ENCODE measurements around the gene MAP6. TPM values are rescaled to one million over a fixed set of nuclear protein-coding genes. Genes with fewer than 3 reads are reported as not detected.

MAP6 gene
- total RNA-seq, 1 donor from 2014 or later: 3.3 TPM

DNA sequence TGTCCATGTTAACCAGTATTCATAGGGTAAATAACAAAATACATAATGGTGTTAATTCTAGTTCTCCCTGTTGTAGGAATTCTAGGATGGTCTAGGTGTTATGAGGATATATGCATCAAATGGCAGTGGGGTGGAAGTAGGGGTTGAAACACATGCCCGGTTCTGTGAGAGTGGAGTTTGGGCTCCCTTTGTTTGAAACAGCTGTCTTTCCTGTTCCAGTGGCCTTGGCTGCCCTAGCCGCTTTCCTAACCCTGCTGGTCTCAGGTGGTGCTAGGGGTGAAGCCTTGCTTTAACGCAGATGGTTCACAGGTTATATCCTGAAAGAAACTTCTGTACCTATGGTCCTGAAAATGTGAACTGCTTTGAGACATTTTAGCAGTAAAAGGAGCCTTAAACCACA, 68.5 kb downstream of the MAP6 start:
- Histone ChIP-seq H3K36me3 (ENCODE audit: control insufficient read depth, insufficient read depth, low read length) (no peaks in the 10 kb centered on the region), H3K4me3 (ENCODE audit: low read depth, low read length) (no peak overlapping the region), H3K27me3 (ENCODE audit: control insufficient read depth, insufficient read depth, low read length) (no peaks in the 10 kb centered on the region)
- TF ChIP-seq, protein P1, sequence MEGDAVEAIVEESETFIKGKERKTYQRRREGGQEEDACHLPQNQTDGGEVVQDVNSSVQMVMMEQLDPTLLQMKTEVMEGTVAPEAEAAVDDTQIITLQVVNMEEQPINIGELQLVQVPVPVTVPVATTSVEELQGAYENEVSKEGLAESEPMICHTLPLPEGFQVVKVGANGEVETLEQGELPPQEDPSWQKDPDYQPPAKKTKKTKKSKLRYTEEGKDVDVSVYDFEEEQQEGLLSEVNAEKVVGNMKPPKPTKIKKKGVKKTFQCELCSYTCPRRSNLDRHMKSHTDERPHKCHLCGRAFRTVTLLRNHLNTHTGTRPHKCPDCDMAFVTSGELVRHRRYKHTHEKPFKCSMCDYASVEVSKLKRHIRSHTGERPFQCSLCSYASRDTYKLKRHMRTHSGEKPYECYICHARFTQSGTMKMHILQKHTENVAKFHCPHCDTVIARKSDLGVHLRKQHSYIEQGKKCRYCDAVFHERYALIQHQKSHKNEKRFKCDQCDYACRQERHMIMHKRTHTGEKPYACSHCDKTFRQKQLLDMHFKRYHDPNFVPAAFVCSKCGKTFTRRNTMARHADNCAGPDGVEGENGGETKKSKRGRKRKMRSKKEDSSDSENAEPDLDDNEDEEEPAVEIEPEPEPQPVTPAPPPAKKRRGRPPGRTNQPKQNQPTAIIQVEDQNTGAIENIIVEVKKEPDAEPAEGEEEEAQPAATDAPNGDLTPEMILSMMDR (IDR thresholded peaks at IDR 0.05; ENCODE audit: insufficient read depth, low read length, poor library complexity, severe bottlenecking): no peak
- DNase-seq (ENCODE audit: low read depth): no peak

DNA sequence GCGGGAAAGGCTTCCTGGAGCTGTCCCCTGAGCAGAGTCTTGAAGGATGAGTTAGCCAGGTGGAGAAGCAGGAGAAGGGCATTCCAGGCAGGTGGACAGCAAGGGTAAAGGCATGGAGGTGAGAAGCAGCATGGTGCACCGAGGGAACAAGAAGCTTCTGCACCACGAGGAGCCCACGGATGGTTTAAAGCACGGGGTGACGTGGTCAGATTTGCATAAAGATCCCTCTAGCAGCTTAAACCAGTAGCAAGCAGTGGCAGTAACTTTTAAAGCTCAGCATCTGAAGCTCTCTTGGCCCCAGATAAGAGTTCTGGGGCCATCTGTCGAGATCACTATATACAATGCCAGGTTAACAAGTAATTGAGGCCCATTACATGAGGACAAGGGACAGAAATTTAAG, 69.9 kb downstream of the MAP6 start:
- TF ChIP-seq, protein P1 (IDR thresholded peaks at IDR 0.05; ENCODE audit: insufficient read depth, low read length, poor library complexity, severe bottlenecking): no peak
- peaks cover 4% of the 10 kb centered on the region for H3K27me3 ChIP-seq (ENCODE audit: control insufficient read depth, insufficient read depth, low read length)
- H3K4me3 ChIP-seq (ENCODE audit: low read depth, low read length): no peak overlapping the region
- no peak for DNase-seq (ENCODE audit: low read depth)
- no peaks in the 10 kb centered on the region for H3K36me3 ChIP-seq (ENCODE audit: control insufficient read depth, insufficient read depth, low read length)

DNA sequence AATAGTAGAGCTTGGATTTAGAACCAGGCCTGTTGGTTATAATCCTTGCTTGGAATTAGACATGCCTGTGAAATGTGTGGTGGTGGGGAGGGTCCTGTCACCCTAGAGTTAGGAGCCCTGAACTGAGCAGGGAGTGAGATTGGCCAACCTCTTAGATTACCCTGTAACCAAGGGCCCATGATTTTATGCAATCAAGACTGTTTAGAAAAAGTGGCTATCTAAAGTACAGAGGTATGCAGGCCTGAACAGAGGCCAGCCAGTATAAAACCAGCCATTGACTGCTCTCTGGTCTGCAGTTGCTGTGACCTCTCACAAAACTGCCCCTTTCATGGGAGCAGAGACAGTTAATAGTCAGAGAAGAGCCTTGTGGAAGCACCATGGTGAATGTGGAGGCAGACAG, 70.6 kb downstream of the MAP6 start:
- TF ChIP-seq, protein P1 (IDR thresholded peaks at IDR 0.05; ENCODE audit: insufficient read depth, low read length, poor library complexity, severe bottlenecking): no peak
- Histone ChIP-seq H3K36me3 (ENCODE audit: control insufficient read depth, insufficient read depth, low read length) (no peaks in the 10 kb centered on the region), H3K27me3 (ENCODE audit: control insufficient read depth, insufficient read depth, low read length) (peaks cover 4% of the 10 kb centered on the region), H3K4me3 (ENCODE audit: low read depth, low read length) (no peak overlapping the region)
- DNase-seq (ENCODE audit: low read depth): no peak

DNA sequence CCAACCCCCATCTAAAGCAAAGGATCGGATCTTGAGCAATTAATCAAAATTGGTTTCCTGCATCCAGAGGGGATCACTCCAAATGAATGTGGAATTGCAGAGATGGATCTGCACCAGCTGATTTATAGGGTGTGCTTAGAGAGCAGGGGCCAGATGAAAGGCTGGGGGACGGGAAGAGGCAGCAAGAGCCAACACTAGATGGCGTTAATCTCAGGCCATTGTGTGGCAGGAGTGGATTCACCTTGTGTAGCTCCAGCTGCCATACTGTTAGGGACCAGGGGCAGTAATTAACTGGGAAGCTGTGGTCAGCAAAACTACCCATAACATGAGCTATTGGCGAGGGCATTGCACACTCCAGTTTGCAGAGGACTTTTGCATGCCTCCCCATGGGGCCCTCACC, 71.2 kb downstream of the MAP6 start:
- Histone ChIP-seq H3K27me3 (ENCODE audit: control insufficient read depth, insufficient read depth, low read length) (peaks cover 4% of the 10 kb centered on the region), H3K4me3 (ENCODE audit: low read depth, low read length) (no peak overlapping the region), H3K36me3 (ENCODE audit: control insufficient read depth, insufficient read depth, low read length) (no peaks in the 10 kb centered on the region)
- DNase-seq (ENCODE audit: low read depth): no peak
- TF ChIP-seq, protein P1 (IDR thresholded peaks at IDR 0.05; ENCODE audit: insufficient read depth, low read length, poor library complexity, severe bottlenecking): peak; percentile 57

DNA sequence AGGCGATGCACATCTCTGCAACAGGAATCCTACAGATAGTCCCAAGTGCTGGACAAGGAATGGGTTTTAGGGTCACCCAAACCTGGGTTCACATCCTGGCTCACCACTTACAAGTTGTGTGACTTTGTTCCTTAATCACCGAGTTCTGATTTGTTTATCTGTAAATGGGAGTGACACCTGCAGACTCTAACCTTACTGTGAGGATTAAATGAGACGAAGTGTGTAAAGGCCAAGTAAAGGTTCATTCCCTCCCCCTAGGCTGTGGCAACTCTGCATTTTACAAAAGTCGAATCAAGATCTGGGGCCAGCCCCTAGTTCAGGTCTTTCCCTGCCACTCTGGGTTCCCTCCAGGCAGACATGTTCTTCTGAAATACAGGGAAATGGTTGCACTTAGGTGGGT, 71.9 kb downstream of the MAP6 start:
- H3K4me3 ChIP-seq (ENCODE audit: low read depth, low read length): no peak overlapping the region
- peaks cover 4% of the 10 kb centered on the region for H3K27me3 ChIP-seq (ENCODE audit: control insufficient read depth, insufficient read depth, low read length)
- TF ChIP-seq, protein P1 (IDR thresholded peaks at IDR 0.05; ENCODE audit: insufficient read depth, low read length, poor library complexity, severe bottlenecking): no peak
- DNase-seq (ENCODE audit: low read depth): no peak
- no peaks in the 10 kb centered on the region for H3K36me3 ChIP-seq (ENCODE audit: control insufficient read depth, insufficient read depth, low read length)

DNA sequence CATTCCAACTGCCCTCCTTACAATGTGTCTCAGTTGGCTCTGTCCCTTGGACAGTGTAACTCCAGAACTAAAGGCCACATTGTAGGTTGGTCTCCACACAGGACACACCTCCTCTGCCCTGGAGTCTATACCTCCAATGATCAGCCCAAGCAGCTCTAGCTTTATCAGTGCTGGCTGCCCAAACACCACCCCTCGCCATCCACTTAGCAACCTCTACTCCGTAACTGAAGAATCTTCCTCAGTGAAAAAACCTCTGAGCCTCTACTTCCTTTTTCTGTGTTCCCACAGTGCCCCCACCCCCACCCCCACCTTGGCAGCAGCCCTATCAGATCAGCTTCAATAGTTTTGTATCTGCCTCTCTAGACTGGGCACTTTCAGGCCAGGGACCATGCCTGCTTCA, 73.4 kb downstream of the MAP6 start:
- TF ChIP-seq, protein P1 (IDR thresholded peaks at IDR 0.05; ENCODE audit: insufficient read depth, low read length, poor library complexity, severe bottlenecking): no peak
- H3K4me3 ChIP-seq (ENCODE audit: low read depth, low read length): no peak overlapping the region
- peaks cover 4% of the 10 kb centered on the region for H3K27me3 ChIP-seq (ENCODE audit: control insufficient read depth, insufficient read depth, low read length)
- DNase-seq (ENCODE audit: low read depth): no peak
- no peaks in the 10 kb centered on the region for H3K36me3 ChIP-seq (ENCODE audit: control insufficient read depth, insufficient read depth, low read length)

Measured in kidney epithelial cell (primary cell).